MV-4-11 (cell line): ENCODE results near the gene GNG8.

Experiments used
- DNase-seq: peaks from one replicate; lab custom pipeline; 2025; lab: John Stamatoyannopoulos, UW

GNG8 gene

GRCh38 chr19:46602392-46603194 is 33.4 kb downstream of the GNG8 start:
- DNase-seq = no peak

GRCh38 chr19:46601318-46602224 is 34.4 kb downstream of the GNG8 start, which contains the start of gene CALM3:
CALM3 (plus strand) TSS chr19:46601330; CDS start chr19:46601435, 105 bp downstream.
- no peak for DNase-seq

GRCh38 chr19:46600384-46601317 is 35.4 kb downstream of the GNG8 start:
- peak; percentile 98 for DNase-seq

- no peak for DNase-seq
Measured at GRCh38 chr19:46599716-46600373, 36.2 kb downstream of the GNG8 start.

- no peak for DNase-seq
Measured at GRCh38 chr19:46598372-46598917, 37.6 kb downstream of the GNG8 start.

- no peak for DNase-seq
Measured at GRCh38 chr19:46596008-46596407, 40.0 kb downstream of the GNG8 start.

GRCh38 chr19:46591870-46592269 is 44.1 kb downstream of the GNG8 start:
- DNase-seq = no peak

GRCh38 chr19:46591254-46591653 is 44.7 kb downstream of the GNG8 start:
- DNase-seq = no peak

- no peak for DNase-seq
Measured at GRCh38 chr19:46587861-46588260, 48.1 kb downstream of the GNG8 start.

GRCh38 chr19:46586294-46586693 is 49.7 kb downstream of the GNG8 start:
- no peak for DNase-seq

GRCh38 chr19:46585539-46585938 is 50.5 kb downstream of the GNG8 start:
- DNase-seq = no peak
